Measurements from ENCODE around the gene MYO5B. TPM values are rescaled to one million over a fixed set of nuclear protein-coding genes. Genes with fewer than 3 reads are reported as not detected.
A peak's percentile ranks its signal among the peaks of the same experiment; 100 is the strongest.

The MYO5B gene
- total RNA-seq, 8 experiments from 2014 or later, result 0.61 to 5.9 (median 1.1) TPM

DNA sequence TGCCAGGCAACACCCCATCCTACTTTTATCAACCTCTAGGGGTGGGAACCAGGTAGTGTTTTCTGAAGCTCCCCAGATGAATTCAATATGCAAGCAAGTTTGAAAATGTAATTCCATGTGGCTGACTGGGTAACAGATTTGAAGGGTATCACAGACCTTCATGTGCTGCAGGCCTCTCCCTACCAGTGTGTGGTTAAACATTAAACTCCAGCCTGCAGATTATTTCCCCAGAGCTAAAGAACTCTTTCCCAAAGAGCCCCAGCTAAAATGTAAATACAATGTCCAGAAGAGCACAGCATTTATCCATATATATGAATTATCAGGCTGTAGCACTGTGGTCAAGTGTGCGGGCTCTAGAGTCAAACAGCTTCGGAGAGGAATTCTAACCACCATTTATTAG lies 134.1 kb downstream of the MYO5B start:
- Histone ChIP-seq H3K4me3 (no peak overlapping the region), H3K27ac (no peak overlapping the region), H3K4me1 (replicated peaks in 1 of 2) (no peaks in the 10 kb centered on the region)
- WGBS, 10 experiments, result 7 to 100% (median 77%) methylated on average over 1 to 2 of the region's 2 CpGs; no CpG with 5 or more reads in 3 of the 10 experiments
- in situ Hi-C loops (cut with MboI; ENCODE audit: low pct_unique_long_range_greater_than_20kb in 2 of 9, low sequenced_read_pairs in 9 of 9, unreplicated experiment in 9 of 9), result no loop called here
- ATAC-seq (replicated peaks in 6 of 8), result no peak

DNA sequence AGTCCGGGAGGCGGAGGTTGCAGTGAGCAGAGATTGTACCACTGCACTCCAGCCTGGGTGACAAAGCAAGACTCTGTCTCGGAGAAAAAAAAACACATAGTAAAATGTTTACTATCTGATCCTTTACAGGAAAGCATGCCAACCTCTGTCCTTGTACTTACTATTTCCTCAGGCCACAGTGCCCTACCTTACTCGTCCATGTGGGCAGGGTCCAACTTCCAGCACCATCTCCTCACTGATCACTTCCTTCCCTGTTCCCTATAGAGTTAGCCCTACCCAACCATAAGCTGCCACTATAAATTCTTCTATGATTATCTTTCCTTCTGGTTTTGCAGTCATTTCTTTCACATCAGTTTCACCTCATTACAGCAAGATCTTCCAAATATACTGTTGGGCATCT lies 136.2 kb downstream of the MYO5B start:
- Histone ChIP-seq H3K4me3 (no peak overlapping the region), H3K27ac (no peak overlapping the region), H3K4me1 (replicated peaks in 1 of 2) (no peaks in the 10 kb centered on the region)
- ATAC-seq (replicated peaks in 6 of 8), result no peak
- 0 to 94% (median 76%) methylated on average over 1 to 4 of the region's 4 CpGs; no CpG with 5 or more reads in 2 of the 10 experiments for WGBS, 10 experiments
- in situ Hi-C loops (cut with MboI; ENCODE audit: low pct_unique_long_range_greater_than_20kb in 2 of 9, low sequenced_read_pairs in 9 of 9, unreplicated experiment in 9 of 9), result no loop called here

DNA sequence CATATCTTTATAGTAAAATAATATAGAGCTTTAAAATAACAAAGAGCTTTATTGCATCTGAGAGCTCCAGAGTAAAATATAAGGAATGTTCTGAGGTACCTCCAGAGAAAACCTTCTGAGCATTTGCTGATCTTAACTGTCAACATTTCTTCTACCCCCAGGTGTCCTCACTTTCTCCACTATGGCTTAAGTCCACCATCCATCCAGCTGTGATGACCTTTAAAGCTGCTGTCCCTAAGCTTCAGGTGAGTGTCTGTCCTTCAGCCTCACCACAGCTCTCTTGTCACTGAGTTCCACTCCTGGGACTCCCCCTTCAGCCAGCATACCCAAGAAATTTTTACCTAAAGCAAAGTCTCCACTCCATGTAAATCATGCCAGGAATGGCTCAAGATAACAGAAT lies 137.9 kb downstream of the MYO5B start:
- no peaks in the 10 kb centered on the region for H3K4me1 ChIP-seq (replicated peaks in 1 of 2)
- no peak overlapping the region for H3K4me3 ChIP-seq
- ATAC-seq (replicated peaks in 6 of 8), result no peak
- in situ Hi-C loops (cut with MboI; ENCODE audit: low pct_unique_long_range_greater_than_20kb in 2 of 9, low sequenced_read_pairs in 9 of 9, unreplicated experiment in 9 of 9), result no loop called here
- H3K27ac ChIP-seq, result no peak overlapping the region

DNA sequence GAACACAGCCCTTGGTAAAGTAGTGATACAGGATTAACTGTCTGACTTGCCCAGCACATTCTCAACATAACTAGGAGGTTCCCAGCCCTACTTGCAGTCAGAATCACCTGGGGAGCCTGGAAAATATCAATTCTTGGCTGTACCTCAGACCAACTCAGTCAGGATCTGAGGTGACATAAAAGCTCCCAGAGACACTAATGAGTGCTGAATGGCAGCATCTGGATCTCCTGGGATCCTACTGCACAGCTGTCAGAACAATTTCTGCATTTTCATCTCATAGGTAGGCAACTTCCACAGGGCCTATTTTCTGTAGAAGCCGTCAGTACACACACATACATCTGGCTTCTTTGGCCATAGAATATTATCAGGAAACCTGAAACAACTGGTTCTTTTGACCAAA lies 138.8 kb downstream of the MYO5B start:
- ATAC-seq (replicated peaks in 6 of 8), result no peak
- H3K4me1 ChIP-seq (replicated peaks in 1 of 2), result no peaks in the 10 kb centered on the region
- no peak overlapping the region for H3K27ac ChIP-seq
- WGBS, 10 experiments, result 0 to 100% (median 100%) methylated on average over 1 of the region's 1 CpG; no CpG with 5 or more reads in 5 of the 10 experiments
- H3K4me3 ChIP-seq, result no peak overlapping the region
- in situ Hi-C loops (cut with MboI; ENCODE audit: low pct_unique_long_range_greater_than_20kb in 2 of 9, low sequenced_read_pairs in 9 of 9, unreplicated experiment in 9 of 9), result no loop called here

DNA sequence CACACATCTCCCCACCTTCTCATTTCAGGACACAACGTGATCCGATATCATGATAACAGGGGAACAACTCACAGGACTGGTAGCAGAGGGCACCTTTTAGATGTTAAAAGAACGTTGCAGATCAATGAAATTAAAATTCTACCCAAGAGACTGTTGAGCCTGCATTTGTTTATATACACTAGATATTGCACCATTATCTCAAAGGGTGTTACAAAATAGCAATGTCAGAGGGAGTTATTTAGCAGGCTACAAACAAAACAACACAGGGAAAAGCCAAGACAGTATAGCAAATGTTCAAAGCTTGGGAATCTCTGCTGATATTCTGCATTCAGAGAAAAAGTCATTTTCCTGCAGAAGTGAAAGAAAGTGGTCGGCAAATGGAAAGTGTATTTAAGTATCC lies 139.5 kb downstream of the MYO5B start:
- no peak overlapping the region for H3K4me3 ChIP-seq
- in situ Hi-C loops (cut with MboI; ENCODE audit: low pct_unique_long_range_greater_than_20kb in 2 of 9, low sequenced_read_pairs in 9 of 9, unreplicated experiment in 9 of 9), result no loop called here
- H3K4me1 ChIP-seq (replicated peaks in 1 of 2), result no peaks in the 10 kb centered on the region
- H3K27ac ChIP-seq, result no peak overlapping the region
- ATAC-seq (replicated peaks in 6 of 8), result no peak
- WGBS, 10 experiments, result 28 to 100% (median 56%) methylated on average over 1 to 4 of the region's 4 CpGs; no CpG with 5 or more reads in 1 of the 10 experiments

DNA sequence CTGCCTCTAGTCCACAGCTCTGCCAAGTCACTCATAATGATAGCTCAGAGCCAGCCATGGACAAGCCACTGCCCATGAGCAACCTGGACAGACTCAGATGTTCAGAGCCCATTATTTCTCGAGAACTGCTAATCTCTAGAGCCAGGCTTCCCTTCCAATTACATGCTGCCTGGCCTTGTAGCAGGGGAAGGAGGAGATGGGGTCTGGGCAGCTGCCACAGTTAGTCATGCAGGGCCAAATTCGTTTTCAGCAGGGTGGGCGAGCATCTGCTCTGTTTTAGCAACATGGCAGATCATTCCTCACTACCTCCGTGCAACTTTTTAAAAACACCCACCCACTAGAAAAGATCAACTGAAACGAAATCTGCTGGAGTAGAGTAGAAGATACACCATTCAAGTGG lies 141.8 kb downstream of the MYO5B start:
- Histone ChIP-seq H3K27ac (no peak overlapping the region), H3K4me1 (replicated peaks in 1 of 2) (no peaks in the 10 kb centered on the region), H3K4me3 (no peak overlapping the region)
- in situ Hi-C loops (cut with MboI; ENCODE audit: low pct_unique_long_range_greater_than_20kb in 2 of 9, low sequenced_read_pairs in 9 of 9, unreplicated experiment in 9 of 9), result no loop called here
- no peak for ATAC-seq (replicated peaks in 6 of 8)
- WGBS, 10 experiments, result 3 to 68% (median 60%) methylated on average over 1 to 5 of the region's 5 CpGs; no CpG with 5 or more reads in 4 of the 10 experiments

DNA sequence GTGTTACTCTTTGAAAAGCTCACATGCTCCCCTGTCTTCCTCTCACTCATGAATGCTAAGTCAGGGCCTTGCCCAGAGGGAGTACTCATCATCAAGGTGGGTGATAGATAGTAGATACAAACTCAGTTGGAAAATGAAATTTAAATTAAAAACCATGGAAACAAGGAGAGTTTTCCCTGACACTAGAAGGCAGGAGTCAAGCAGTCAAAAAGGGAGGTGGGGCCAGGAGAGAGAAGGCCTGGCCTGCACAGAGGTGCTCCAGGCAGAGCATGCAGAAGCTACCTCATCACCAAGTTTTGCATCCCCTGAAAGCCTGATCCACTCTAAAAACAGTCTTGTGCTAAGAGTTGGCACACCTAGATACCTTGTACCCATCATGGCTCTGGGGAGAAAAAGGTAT lies 143.7 kb downstream of the MYO5B start:
- in situ Hi-C loops (cut with MboI; ENCODE audit: low pct_unique_long_range_greater_than_20kb in 2 of 9, low sequenced_read_pairs in 9 of 9, unreplicated experiment in 9 of 9), result no loop called here
- no peak overlapping the region for H3K4me3 ChIP-seq
- no peak overlapping the region for H3K27ac ChIP-seq
- H3K4me1 ChIP-seq (replicated peaks in 1 of 2), result no peaks in the 10 kb centered on the region
- peak in 3 of 8 experiments; percentile 39 to 66 (median 47) for ATAC-seq (replicated peaks in 6 of 8)

DNA sequence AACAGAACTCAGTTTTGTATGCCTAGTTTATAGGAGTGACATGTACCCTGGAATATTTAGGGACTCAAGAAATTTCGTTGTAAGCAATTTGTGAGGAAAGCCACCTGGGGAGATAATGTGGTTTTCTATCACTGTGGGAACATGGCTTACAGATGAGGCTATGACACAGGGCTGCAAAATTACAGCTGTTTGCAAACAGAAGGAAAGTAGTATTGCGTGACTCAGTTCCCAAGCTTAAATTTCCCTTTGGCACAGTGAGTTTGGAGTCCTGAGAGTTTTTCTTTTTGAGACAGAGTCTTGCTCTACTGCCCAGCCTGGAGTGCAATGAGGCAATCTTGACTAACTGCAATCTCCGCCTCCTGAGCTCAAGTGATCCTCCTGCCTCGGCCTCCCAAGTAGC lies 149.8 kb downstream of the MYO5B start:
- 0 to 100% (median 54%) methylated on average over 1 to 4 of the region's 4 CpGs; no CpG with 5 or more reads in 2 of the 10 experiments for WGBS, 10 experiments
- peaks cover 2 to 4% of the 10 kb centered on the region in 2 donors for H3K4me1 ChIP-seq (replicated peaks in 1 of 2)

DNA sequence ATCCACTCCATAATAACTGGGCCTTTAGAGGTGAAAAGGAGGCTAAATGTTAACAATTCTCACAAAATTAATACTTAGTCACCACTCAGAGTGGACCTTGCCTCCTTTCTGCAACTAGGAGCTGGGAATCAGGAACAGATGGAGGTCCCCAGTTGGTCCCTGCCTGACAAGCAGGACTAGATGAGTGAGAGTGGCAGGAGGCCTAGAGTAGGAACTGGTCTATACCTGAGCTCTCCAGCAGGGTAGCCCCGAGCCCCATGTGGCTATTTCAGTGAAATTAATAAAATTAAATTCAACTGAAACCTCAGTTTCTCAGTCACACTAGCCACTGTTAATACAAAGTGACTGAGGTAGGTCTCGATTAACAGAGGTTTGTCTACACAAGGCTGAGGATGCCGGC lies 150.5 kb downstream of the MYO5B start:
- peak in 3 of 8 experiments; percentile 38 to 46 (median 43) for ATAC-seq (replicated peaks in 6 of 8)
- in situ Hi-C loops (cut with MboI; ENCODE audit: low pct_unique_long_range_greater_than_20kb in 2 of 9, low sequenced_read_pairs in 9 of 9, unreplicated experiment in 9 of 9), result no loop called here
- H3K4me3 ChIP-seq, result no peak overlapping the region
- WGBS, 10 experiments, result 17 to 100% (median 63%) methylated on average over 1 to 2 of the region's 3 CpGs; no CpG with 5 or more reads in 5 of the 10 experiments
- no peak overlapping the region for H3K27ac ChIP-seq
- H3K4me1 ChIP-seq (replicated peaks in 1 of 2), result peaks cover 2 to 4% of the 10 kb centered on the region in 2 donors

More for the DNA sequence above, 149.8 kb downstream of the MYO5B start:
- no peak for ATAC-seq (replicated peaks in 6 of 8)
- in situ Hi-C loops (cut with MboI; ENCODE audit: low pct_unique_long_range_greater_than_20kb in 2 of 9, low sequenced_read_pairs in 9 of 9, unreplicated experiment in 9 of 9), result no loop called here
- Histone ChIP-seq H3K27ac (no peak overlapping the region), H3K4me3 (no peak overlapping the region)

DNA sequence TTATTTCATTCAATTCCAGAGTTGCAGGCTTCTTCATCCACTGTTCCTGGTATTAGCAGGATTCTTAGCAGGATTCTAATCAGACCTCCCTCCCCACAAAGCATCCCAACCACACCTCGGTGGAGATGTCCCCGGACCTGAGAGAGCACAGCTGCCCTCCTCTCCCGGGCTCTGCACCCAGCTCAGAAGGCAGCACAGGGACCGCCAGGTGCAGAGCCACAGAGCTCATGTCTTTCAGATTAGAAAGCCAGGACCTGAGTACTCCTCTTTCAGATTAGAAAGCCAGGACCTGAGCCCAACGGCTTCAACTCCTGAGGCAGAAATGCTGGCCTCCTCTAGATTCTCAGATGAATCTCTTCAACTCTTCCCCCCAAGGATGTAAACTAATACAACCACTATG lies 152.3 kb downstream of the MYO5B start:
- ATAC-seq (replicated peaks in 6 of 8), result no peak
- H3K27ac ChIP-seq, result no peak overlapping the region
- peaks cover 2 to 4% of the 10 kb centered on the region in 2 donors for H3K4me1 ChIP-seq (replicated peaks in 1 of 2)
- in situ Hi-C loops (cut with MboI; ENCODE audit: low pct_unique_long_range_greater_than_20kb in 2 of 9, low sequenced_read_pairs in 9 of 9, unreplicated experiment in 9 of 9), result no loop called here
- no peak overlapping the region for H3K4me3 ChIP-seq
- WGBS, 10 experiments, result 40 to 100% (median 60%) methylated on average over 1 to 4 of the region's 5 CpGs; no CpG with 5 or more reads in 2 of the 10 experiments

DNA sequence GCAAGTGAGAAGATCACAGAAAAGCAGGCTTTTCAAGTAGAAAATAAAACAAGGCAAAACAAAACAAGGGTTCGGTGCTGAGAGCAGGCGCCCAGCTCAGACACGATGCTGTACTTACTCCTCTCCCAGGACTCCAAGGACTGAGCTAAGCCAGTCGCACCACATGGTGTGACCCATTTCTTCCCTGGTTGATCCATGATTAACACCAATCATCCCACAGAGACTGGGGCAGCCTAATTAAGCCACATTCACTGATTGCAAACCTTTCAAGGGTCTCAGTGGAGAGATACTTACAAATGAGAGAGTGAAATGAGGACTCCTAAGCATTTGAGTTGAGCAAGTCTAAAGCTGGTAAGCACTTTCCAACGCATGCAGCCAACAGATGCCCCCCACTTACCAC lies 155.2 kb downstream of the MYO5B start:
- ATAC-seq (replicated peaks in 6 of 8), result no peak
- Histone ChIP-seq H3K4me3 (no peak overlapping the region), H3K4me1 (replicated peaks in 1 of 2) (peaks cover 2 to 4% of the 10 kb centered on the region in 2 donors), H3K27ac (no peak overlapping the region)
- in situ Hi-C loops (cut with MboI; ENCODE audit: low pct_unique_long_range_greater_than_20kb in 2 of 9, low sequenced_read_pairs in 9 of 9, unreplicated experiment in 9 of 9), result no loop called here
- 46 to 100% (median 89%) methylated on average over 1 to 5 of the region's 5 CpGs; no CpG with 5 or more reads in 1 of the 10 experiments for WGBS, 10 experiments

DNA sequence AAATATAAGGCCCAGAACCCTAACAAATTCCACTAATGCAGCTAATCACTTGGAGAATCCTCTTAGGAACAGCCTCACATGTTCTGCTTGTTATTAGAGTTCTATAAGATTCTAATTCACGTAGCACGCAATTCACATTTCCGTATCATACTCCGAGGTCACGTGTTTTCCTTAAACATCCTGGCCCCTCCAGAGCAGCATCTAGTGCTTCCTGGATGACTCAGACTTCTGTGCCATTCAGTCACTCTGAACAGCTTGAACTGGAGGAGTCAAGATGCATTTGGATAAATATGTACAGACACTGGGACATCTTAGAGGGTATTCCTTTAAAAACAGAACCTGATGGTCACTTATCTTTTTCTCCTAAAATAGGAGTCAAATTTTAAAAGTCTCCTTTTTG lies 156.5 kb downstream of the MYO5B start:
- peak in 6 of 8 experiments; percentile 30 to 57 (median 46) for ATAC-seq (replicated peaks in 6 of 8)
- in situ Hi-C loops (cut with MboI; ENCODE audit: low pct_unique_long_range_greater_than_20kb in 2 of 9, low sequenced_read_pairs in 9 of 9, unreplicated experiment in 9 of 9), result no loop called here
- WGBS, 10 experiments, result 50 to 97% (median 83%) methylated on average over 1 to 5 of the region's 5 CpGs; no CpG with 5 or more reads in 2 of the 10 experiments

DNA sequence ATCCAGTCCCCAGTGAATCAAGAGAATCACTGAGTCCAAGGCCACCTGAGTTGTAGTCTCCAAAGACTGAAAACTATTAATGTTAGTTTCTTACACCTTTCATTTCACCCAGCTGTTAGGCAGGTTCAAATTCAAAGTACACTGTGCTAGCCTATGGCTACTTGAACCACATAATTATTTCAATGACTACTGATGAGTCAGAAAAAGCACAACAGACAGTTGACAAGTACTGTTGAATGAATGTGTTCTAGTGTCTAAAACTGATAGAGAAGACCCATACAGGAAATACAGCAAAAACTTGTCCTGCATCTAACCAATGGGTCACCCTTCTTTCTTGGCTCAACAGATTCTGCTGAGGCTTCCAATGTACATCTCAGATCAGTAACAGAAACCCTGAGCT lies 160.9 kb downstream of the MYO5B start:
- no peak for ATAC-seq (replicated peaks in 6 of 8)
- Histone ChIP-seq H3K27ac (no peak overlapping the region), H3K4me3 (no peak overlapping the region), H3K4me1 (replicated peaks in 1 of 2) (no peaks in the 10 kb centered on the region)
- in situ Hi-C loops (cut with MboI; ENCODE audit: low pct_unique_long_range_greater_than_20kb in 2 of 9, low sequenced_read_pairs in 9 of 9, unreplicated experiment in 9 of 9), result no loop called here

More for the DNA sequence above, 156.5 kb downstream of the MYO5B start:
- no peak overlapping the region for H3K4me3 ChIP-seq
- no peaks in the 10 kb centered on the region for H3K4me1 ChIP-seq (replicated peaks in 1 of 2)
- H3K27ac ChIP-seq, result no peak overlapping the region

DNA sequence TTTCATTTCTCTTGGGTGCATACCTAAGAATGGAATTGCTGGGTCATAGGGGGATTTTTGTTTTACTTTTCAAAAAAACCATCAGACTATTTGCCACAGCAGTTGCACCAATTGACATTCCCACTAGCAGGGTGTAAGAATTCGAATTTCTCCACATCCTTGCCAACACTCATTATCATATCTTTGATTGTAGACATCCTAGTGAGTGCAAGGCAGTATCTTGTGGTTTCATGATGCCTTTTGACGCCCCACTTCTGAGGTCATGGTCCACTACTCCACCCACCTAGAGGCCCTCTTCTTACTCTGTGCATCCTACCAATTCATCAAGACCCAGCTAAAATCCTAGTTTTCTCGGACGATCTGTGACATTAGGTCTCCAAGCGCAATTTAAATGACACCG lies 161.9 kb downstream of the MYO5B start:
- no peaks in the 10 kb centered on the region for H3K4me1 ChIP-seq (replicated peaks in 1 of 2)
- in situ Hi-C loops (cut with MboI; ENCODE audit: low pct_unique_long_range_greater_than_20kb in 2 of 9, low sequenced_read_pairs in 9 of 9, unreplicated experiment in 9 of 9), result no loop called here
- ATAC-seq (replicated peaks in 6 of 8), result no peak
- H3K4me3 ChIP-seq, result no peak overlapping the region
- no peak overlapping the region for H3K27ac ChIP-seq
- 0 to 100% (median 58%) methylated on average over 1 to 6 of the region's 6 CpGs; no CpG with 5 or more reads in 3 of the 10 experiments for WGBS, 10 experiments
